B cell (primary cell): Measurements from ENCODE around the gene DIP2B.
"Not testable (repeated sequence)": the region's sequence is repeated elsewhere in the genome, so short reads cannot be mapped to it uniquely, and the experiment has no call there.

ENCODE experiments used
- EZH2 ChIP-seq: IDR thresholded peaks from 2 replicates; pipeline ENCODE4 v1.6.1; 2012; ENCODE audit warnings: borderline replicate concordance, low read depth, mild to moderate bottlenecking, moderate library complexity, low read length; ENCODE audit not compliant: insufficient read depth, poor library complexity, severe bottlenecking
- TF ChIP-seq, protein P1 (sequence below): fragments of 200-600 bp; IDR thresholded peaks from one replicate; pipeline ENCODE4 v1.8.0; 2022; ENCODE audit warnings: antibody characterized with exemption, mild to moderate bottlenecking

DNA sequence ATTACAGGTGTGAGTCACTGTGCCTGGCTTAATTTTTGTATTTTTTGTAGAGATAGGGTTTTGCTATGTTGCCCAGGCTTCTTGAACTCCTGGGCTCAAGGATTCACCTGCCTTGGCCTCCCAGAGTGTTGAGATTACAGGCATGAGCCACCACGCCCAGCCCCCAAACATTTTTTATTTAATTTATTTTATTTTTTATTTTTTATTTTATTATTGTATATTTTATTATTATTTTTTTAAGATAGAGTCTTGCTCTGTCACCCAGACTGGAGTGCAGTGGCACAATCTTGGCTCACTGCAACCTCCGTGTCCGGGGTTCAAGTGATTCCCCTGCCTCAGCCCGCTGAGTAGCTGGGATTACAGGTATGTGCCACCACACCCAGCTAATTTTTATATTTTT is 17.0 kb downstream of the DIP2B start:
- not testable (repeated sequence) for TF ChIP-seq EZH2
- TF ChIP-seq, protein P1, sequence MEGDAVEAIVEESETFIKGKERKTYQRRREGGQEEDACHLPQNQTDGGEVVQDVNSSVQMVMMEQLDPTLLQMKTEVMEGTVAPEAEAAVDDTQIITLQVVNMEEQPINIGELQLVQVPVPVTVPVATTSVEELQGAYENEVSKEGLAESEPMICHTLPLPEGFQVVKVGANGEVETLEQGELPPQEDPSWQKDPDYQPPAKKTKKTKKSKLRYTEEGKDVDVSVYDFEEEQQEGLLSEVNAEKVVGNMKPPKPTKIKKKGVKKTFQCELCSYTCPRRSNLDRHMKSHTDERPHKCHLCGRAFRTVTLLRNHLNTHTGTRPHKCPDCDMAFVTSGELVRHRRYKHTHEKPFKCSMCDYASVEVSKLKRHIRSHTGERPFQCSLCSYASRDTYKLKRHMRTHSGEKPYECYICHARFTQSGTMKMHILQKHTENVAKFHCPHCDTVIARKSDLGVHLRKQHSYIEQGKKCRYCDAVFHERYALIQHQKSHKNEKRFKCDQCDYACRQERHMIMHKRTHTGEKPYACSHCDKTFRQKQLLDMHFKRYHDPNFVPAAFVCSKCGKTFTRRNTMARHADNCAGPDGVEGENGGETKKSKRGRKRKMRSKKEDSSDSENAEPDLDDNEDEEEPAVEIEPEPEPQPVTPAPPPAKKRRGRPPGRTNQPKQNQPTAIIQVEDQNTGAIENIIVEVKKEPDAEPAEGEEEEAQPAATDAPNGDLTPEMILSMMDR: not testable (repeated sequence)
